ENCODE data around the gene SMAP1. TPM values are rescaled to one million over a fixed set of nuclear protein-coding genes. Genes with fewer than 3 reads are reported as not detected.
"Not testable (repeated sequence)": the region's sequence is repeated elsewhere in the genome, so short reads cannot be mapped to it uniquely, and the experiment has no call there.

Gene SMAP1
- total and polyA plus RNA-seq, 10 donors = 12.0 to 28.2 (median 19.8) TPM

GRCh38 chr6:70758883-70759282, 91.2 kb downstream of the SMAP1 start:
- no peak overlapping the region for H3K4me3 ChIP-seq
- no peaks in the 10 kb centered on the region for H3K9me3 ChIP-seq
- WGBS, 5 donors = 0 to 53% (median 50%) methylated on average over 1 of the region's 1 CpG
- no peak overlapping the region for H3K27ac ChIP-seq
- no peaks in the 10 kb centered on the region for H3K27me3 ChIP-seq (replicated peaks in 1 of 7)
- DNase-seq = no peak
- TF ChIP-seq CTCF (IDR thresholded peaks at IDR 0.05 in 8 of 11, conservative IDR thresholded peaks at IDR 0.05 in 3 of 11) (no peak), POLR2AphosphoS5 (IDR thresholded peaks at IDR 0.05) (no peak), POLR2A (IDR thresholded peaks at IDR 0.05) (no peak)
- intact Hi-C loops (cut with DNase I; ENCODE audit: low total_unique reads) = no loop called here
- H3K36me3 ChIP-seq = peaks cover 0 to 24% (median 8%) of the 10 kb centered on the region in 6 donors
- no peaks in the 10 kb centered on the region for H3K4me1 ChIP-seq

- WGBS, 5 donors = 93 to 98% (median 96%) methylated on average over 4 of the region's 4 CpGs
- intact Hi-C loops (cut with DNase I; ENCODE audit: low total_unique reads) = no loop called here
These were observed 96.2 kb downstream of the SMAP1 start for GRCh38 chr6:70763754-70764510.

GRCh38 chr6:70764706-70765105, 97.0 kb downstream of the SMAP1 start:
- DNase-seq = no peak
- Histone ChIP-seq H3K36me3 (peaks cover 0 to 15% (median 1%) of the 10 kb centered on the region in 6 donors), H3K4me1 (no peaks in the 10 kb centered on the region), H3K27ac (no peak overlapping the region), H3K27me3 (replicated peaks in 1 of 7) (no peaks in the 10 kb centered on the region), H3K9me3 (peaks cover 0 to 13% (median 8%) of the 10 kb centered on the region in 8 donors), H3K4me3 (no peak overlapping the region)
- WGBS, 5 donors = 95 to 99% (median 97%) methylated on average over 4 of the region's 4 CpGs
- TF ChIP-seq POLR2A (IDR thresholded peaks at IDR 0.05) = no peak
- no peak for TF ChIP-seq CTCF (IDR thresholded peaks at IDR 0.05 in 8 of 11, conservative IDR thresholded peaks at IDR 0.05 in 3 of 11)
- intact Hi-C loops (cut with DNase I; ENCODE audit: low total_unique reads) = no loop called here

More at GRCh38 chr6:70763754-70764510, 96.2 kb downstream of the SMAP1 start:
- no peak for DNase-seq
- H3K4me3 ChIP-seq = no peak overlapping the region
- peaks cover 0 to 15% (median 1%) of the 10 kb centered on the region in 6 donors for H3K36me3 ChIP-seq
- H3K4me1 ChIP-seq = no peaks in the 10 kb centered on the region
- TF ChIP-seq POLR2A (IDR thresholded peaks at IDR 0.05) = no peak
- no peak for TF ChIP-seq CTCF (IDR thresholded peaks at IDR 0.05 in 8 of 11, conservative IDR thresholded peaks at IDR 0.05 in 3 of 11)
- no peak overlapping the region for H3K27ac ChIP-seq
- H3K9me3 ChIP-seq = peaks cover 0 to 13% (median 8%) of the 10 kb centered on the region in 8 donors
- no peaks in the 10 kb centered on the region for H3K27me3 ChIP-seq (replicated peaks in 1 of 7)

GRCh38 chr6:70771351-70771750, 103.7 kb downstream of the SMAP1 start:
- H3K4me1 ChIP-seq; H3K9me3 ChIP-seq; H3K27ac ChIP-seq; intact Hi-C loops (cut with DNase I; ENCODE audit: low total_unique reads); H3K4me3 ChIP-seq; DNase-seq; H3K27me3 ChIP-seq (replicated peaks in 1 of 7): not testable (repeated sequence)
- WGBS, 5 donors = 95 to 99% (median 97%) methylated on average over 17 to 19 of the region's 19 CpGs
- H3K36me3 ChIP-seq = peaks cover 0 to 37% (median 4%) of the 10 kb centered on the region in 6 donors

Data from spleen (tissue), 11 donors.